Neural cell (in vitro differentiated cells): Measurements from ENCODE around the gene DLX1. TPM values are rescaled to one million over a fixed set of nuclear protein-coding genes. Genes with fewer than 3 reads are reported as not detected.

ENCODE experiments used
- H2AFZ ChIP-seq: fragments of 200-600, 300-800 bp; sonication (generic), shearing (Covaris generic); 2 replicates; pipeline ENCODE4 v1.6.0; 2014; ENCODE audit warnings: low read depth, mild to moderate bottlenecking, antibody characterized with exemption, low read length, moderate library complexity
- H3F3A ChIP-seq: fragments of 200-600 bp; shearing (Covaris generic); 2 replicates; pipeline ENCODE4 v1.6.1; 2016; ENCODE audit warnings: mild to moderate bottlenecking, moderate library complexity, mixed read lengths, antibody characterized with exemption, low read length; ENCODE audit not compliant: insufficient read depth, poor library complexity, severe bottlenecking
- H3K27ac ChIP-seq: fragments of 200-600, 300-800 bp; sonication (generic), shearing (Covaris generic); 2 replicates; pipeline ENCODE4 v1.5.1; 2014; ENCODE audit warnings: mild to moderate bottlenecking, low read length, moderate library complexity
- H3K27me3 ChIP-seq: fragments of 300-800, 200-600 bp; sonication (generic), shearing (Covaris generic); 2 replicates; pipeline ENCODE4 v1.6.0; 2014; ENCODE audit warnings: mild to moderate bottlenecking, low read depth, low read length, moderate library complexity; ENCODE audit not compliant: insufficient read depth
- H3K36me3 ChIP-seq: fragments of 300-800, 200-600 bp; sonication (generic), shearing (Covaris generic); 2 replicates; pipeline ENCODE4 v1.5.1; 2014; ENCODE audit warnings: mild to moderate bottlenecking, antibody characterized with exemption, low read length, moderate library complexity; ENCODE audit not compliant: insufficient read depth
- H3K4me2 ChIP-seq: fragments of 300-800, 200-600 bp; sonication (generic), shearing (Covaris generic); 2 replicates; pipeline ENCODE4 v1.6.0; 2014; ENCODE audit warnings: mild to moderate bottlenecking, low read length
- H3K4me3 ChIP-seq: fragments of 300-800, 200-600 bp; sonication (generic), shearing (Covaris generic); 2 replicates; pipeline ENCODE4 v1.5.1; 2014; ENCODE audit warnings: mild to moderate bottlenecking, low read length, moderate library complexity
- H3K79me2 ChIP-seq: fragments of 200-600 bp; shearing (Covaris generic); replicated peaks from 2 replicates; pipeline ENCODE4 v1.6.0; 2014; ENCODE audit warnings: mild to moderate bottlenecking, low read length, moderate library complexity; ENCODE audit not compliant: insufficient read depth
- H3K9ac ChIP-seq: fragments of 300-800, 200-600 bp; sonication (generic), shearing (Covaris generic); 2 replicates; pipeline ENCODE4 v1.6.1; 2016; ENCODE audit warnings: mild to moderate bottlenecking, low read length, mixed read lengths
- H3K9me2 ChIP-seq: fragments of 200-600 bp; shearing (Covaris generic); 2 replicates; pipeline ENCODE4 v1.6.1; 2016; ENCODE audit warnings: mild to moderate bottlenecking, low read length, mixed read lengths; ENCODE audit not compliant: insufficient read depth
- H3K9me3 ChIP-seq: fragments of 200-600, 300-800 bp; sonication (generic), shearing (Covaris generic); 2 replicates; pipeline ENCODE4 v1.6.1; 2016; ENCODE audit warnings: mild to moderate bottlenecking, mixed run types, low read length, moderate library complexity, mixed read lengths
- H4K20me1 ChIP-seq: fragments of 200-600 bp; shearing (Covaris generic); 2 replicates; pipeline ENCODE4 v1.6.1; 2016; ENCODE audit warnings: mild to moderate bottlenecking, mixed run types; ENCODE audit not compliant: insufficient read depth
- CTCF ChIP-seq: fragments of 450-650 bp; IDR thresholded peaks from 2 replicates; pipeline ENCODE4 v1.5.1; 2014; ENCODE audit warnings: antibody characterized with exemption, mild to moderate bottlenecking, moderate library complexity; ENCODE audit not compliant: poor library complexity, severe bottlenecking
- EP300 ChIP-seq: fragments of 450-650 bp; conservative IDR thresholded peaks from 2 replicates; pipeline ENCODE4 v1.6.1; 2014; ENCODE audit warnings: antibody characterized with exemption, mild to moderate bottlenecking, moderate library complexity; ENCODE audit not compliant: poor library complexity, severe bottlenecking
- EZH2 ChIP-seq: fragments of 200-600, 300-800 bp; shearing (Covaris generic), sonication (generic); IDR thresholded peaks from 2 replicates; pipeline ENCODE4 v1.6.1; 2014; ENCODE audit warnings: antibody characterized with exemption, low read length, borderline replicate concordance, mild to moderate bottlenecking; ENCODE audit not compliant: insufficient read depth, poor library complexity, severe bottlenecking
- MXI1 ChIP-seq: fragments of 450-650 bp; conservative IDR thresholded peaks from 2 replicates; pipeline ENCODE4 v1.6.1; 2014; ENCODE audit warnings: antibody characterized with exemption, mild to moderate bottlenecking; ENCODE audit not compliant: poor library complexity, severe bottlenecking
- POLR2AphosphoS5 ChIP-seq: IDR thresholded peaks from 2 replicates; pipeline ENCODE4 v1.6.1; 2012
- RAD21 ChIP-seq: fragments of 450-650 bp; conservative IDR thresholded peaks from 2 replicates; pipeline ENCODE4 v1.6.1; 2014; ENCODE audit warnings: antibody characterized with exemption, mild to moderate bottlenecking, moderate library complexity
- REST ChIP-seq: IDR thresholded peaks from 2 replicates; pipeline ENCODE4 v1.6.1; 2012; ENCODE audit warnings: borderline replicate concordance
- SMC3 ChIP-seq: fragments of 450-650 bp; conservative IDR thresholded peaks from 2 replicates; pipeline ENCODE4 v1.6.1; 2014; ENCODE audit warnings: antibody characterized with exemption, mild to moderate bottlenecking, moderate library complexity; ENCODE audit not compliant: poor library complexity
- TAF1 ChIP-seq: IDR thresholded peaks from 2 replicates; pipeline ENCODE4 v1.6.1; 2012; ENCODE audit warnings: low read depth
- polyA plus RNA-seq: library from polyadenylated mRNA; depleted of rRNA; stranded (reverse); fragments of >200 nt; gene quantifications from 2 replicates; pipeline ENCODE4 v1.2.3, GENCODE V29; 2014

Gene DLX1
- polyA plus RNA-seq, 1 donor from 2014 or later = 67.3 TPM

GRCh38 chr2:172134270-172134669 is 49.0 kb downstream of the DLX1 start:
- Histone ChIP-seq H4K20me1 (no peaks in the 10 kb centered on the region), H3K36me3 (no peaks in the 10 kb centered on the region), H3K9me3 (no peaks in the 10 kb centered on the region), H3K9me2 (no peaks in the 10 kb centered on the region), H2AFZ (no peak overlapping the region), H3K27ac (no peak overlapping the region), H3F3A (no peaks in the 10 kb centered on the region), H3K79me2 (no peaks in the 10 kb centered on the region), H3K27me3 (no peaks in the 10 kb centered on the region), H3K4me3 (no peak overlapping the region), H3K4me2 (no peak overlapping the region), H3K9ac (no peak overlapping the region)
- no peak for TF ChIP-seq MXI1
- TF ChIP-seq SMC3 = no peak
- no peak for TF ChIP-seq POLR2AphosphoS5
- TF ChIP-seq REST = no peak
- no peak for TF ChIP-seq EZH2
- no peak for TF ChIP-seq EP300
- TF ChIP-seq CTCF = no peak
- no peak for TF ChIP-seq TAF1
- TF ChIP-seq RAD21 = no peak

- Histone ChIP-seq H3K79me2 (no peaks in the 10 kb centered on the region), H4K20me1 (no peaks in the 10 kb centered on the region), H3K9ac (no peak overlapping the region), H3K27me3 (no peaks in the 10 kb centered on the region), H3K36me3 (no peaks in the 10 kb centered on the region), H3K4me2 (no peak overlapping the region), H3F3A (no peaks in the 10 kb centered on the region), H3K4me3 (no peak overlapping the region), H3K27ac (no peak overlapping the region), H3K9me2 (no peaks in the 10 kb centered on the region), H2AFZ (no peak overlapping the region), H3K9me3 (no peaks in the 10 kb centered on the region)
- no peak for TF ChIP-seq MXI1
- no peak for TF ChIP-seq EZH2
- TF ChIP-seq TAF1 = no peak
- no peak for TF ChIP-seq POLR2AphosphoS5
- TF ChIP-seq REST = no peak
- no peak for TF ChIP-seq SMC3
- TF ChIP-seq EP300 = no peak
- no peak for TF ChIP-seq RAD21
- TF ChIP-seq CTCF = no peak
Measured at GRCh38 chr2:172135446-172135845, 50.1 kb downstream of the DLX1 start.
